HL-60/S4 (cell line): ENCODE data around the gene TAMM41.
"Not testable (repeated sequence)": the region's sequence is repeated elsewhere in the genome, so short reads cannot be mapped to it uniquely, and the experiment has no call there.

Source experiments
- in situ Hi-C: fragments of 300-500 bp; cut with MboI; formaldehyde crosslinking; loops from 2 replicates; pipeline ENCODE4 v1.14.3; 2022; ENCODE audit warnings: low sequenced_read_pairs

The TAMM41 gene

DNA sequence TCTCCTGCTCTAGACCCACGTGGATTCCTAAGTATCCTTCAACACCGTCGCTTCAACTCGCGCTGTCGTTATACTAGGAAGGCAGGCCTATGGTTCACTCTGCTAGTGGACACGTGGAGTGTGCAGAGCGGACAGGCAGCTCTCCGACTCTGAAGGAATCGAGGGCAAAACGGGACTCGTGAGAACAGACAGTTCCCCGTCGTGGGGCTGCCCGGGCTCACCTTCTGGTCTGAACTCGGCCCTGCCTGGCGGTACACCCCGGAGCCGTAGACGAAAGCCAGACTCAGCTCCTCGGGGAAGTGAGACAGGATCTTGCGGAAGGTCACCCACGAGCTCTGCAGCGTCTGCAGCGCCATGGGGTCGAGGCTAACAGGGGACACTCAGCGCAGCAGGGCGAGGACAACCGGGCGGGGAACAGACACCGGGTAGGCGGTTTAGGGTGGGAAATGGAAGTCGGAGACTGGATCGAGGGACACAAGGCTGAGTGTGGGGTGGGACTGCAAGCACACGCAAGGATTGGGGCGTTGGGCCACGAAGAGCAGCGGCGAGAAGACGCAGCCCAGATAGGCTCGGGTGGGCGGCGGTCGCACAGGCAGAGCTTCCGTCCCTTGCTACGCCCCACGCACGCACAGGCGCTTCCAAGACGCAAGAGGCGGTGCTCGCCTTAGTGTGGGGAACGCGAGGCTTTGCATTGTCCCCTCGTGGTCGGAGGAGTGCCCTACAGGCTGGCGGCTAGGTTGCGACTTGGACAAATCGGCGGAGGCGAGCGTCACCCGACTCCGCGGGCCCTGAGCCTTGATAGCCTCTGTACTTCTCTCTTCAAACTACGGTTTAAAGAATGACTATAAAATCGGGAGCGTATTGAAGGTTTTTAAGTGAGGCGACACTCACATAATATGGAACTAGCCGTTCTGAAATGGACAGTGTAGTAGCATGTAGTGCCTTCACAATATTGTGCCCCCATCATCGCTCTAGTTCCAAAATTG lies at the start of gene TAMM41:
TAMM41 (minus strand) TSS at position 605 of the 986 bp plus-strand sequence; CDS start at position 356, 249 bp downstream.
- in situ Hi-C loops = no loop called here

DNA sequence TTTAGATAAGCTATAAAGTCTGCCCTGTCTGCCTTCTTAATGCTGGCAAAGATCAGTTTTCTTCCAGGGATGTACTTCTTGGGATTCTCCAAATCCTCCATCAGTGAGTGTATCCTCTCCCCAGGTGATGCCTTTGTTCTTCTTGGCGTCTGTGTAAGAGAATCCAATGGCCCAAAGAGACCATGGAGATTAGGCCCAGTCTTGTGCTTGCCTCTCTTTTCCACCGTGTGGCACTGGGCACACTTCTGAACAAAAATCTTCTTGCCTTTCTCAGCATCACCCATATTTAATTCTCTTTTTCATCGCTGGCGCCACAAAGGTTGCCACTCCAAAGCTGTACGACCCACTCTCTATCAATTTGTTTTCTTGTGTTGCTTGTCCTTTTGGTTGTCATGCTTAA lies 32.2 kb upstream of the TAMM41 start:
- in situ Hi-C loops = loop anchor here (10.0 kb wide), 1 partner anchor 1834 kb away; no protein-coding TSS in a partner anchor

DNA sequence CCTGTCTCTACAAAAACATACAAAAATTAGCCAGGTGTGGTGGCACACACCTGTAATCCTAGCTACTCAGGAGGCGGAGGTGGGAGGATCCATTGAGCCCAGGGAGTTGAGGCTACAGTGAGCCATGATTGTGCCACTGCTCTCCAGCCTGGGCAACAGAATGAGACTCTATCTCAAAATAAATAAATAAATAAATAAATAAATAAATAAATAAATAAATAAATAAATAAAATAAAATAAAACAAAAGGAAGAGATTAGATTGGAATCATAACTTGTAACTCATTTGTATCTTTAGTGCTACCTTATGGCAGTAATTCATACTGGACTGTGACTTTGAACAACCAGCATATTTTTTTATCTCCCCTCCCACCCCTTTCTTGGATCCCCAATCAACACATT lies 28.0 kb upstream of the TAMM41 start:
- in situ Hi-C loops = loop anchor here (10.0 kb wide), 1 partner anchor 1830 kb away; no protein-coding TSS in a partner anchor

- in situ Hi-C loops = not testable (repeated sequence)
Observed at GRCh38 chr3:11863739-11864138, 17.1 kb upstream of the TAMM41 start.

- in situ Hi-C loops = not testable (repeated sequence)
Observed at GRCh38 chr3:11862584-11862983, 15.9 kb upstream of the TAMM41 start.

GRCh38 chr3:11862145-11862544 lies 15.5 kb upstream of the TAMM41 start:
- in situ Hi-C loops = not testable (repeated sequence)

GRCh38 chr3:11860213-11860612 lies 13.5 kb upstream of the TAMM41 start:
- in situ Hi-C loops = not testable (repeated sequence)

GRCh38 chr3:11853450-11853849 lies 6.8 kb upstream of the TAMM41 start:
- in situ Hi-C loops = no loop called here

GRCh38 chr3:11850003-11850402 lies 3.3 kb upstream of the TAMM41 start:
- in situ Hi-C loops = no loop called here

GRCh38 chr3:11847607-11848006 lies 922 bp upstream of the TAMM41 start:
- in situ Hi-C loops = no loop called here

DNA sequence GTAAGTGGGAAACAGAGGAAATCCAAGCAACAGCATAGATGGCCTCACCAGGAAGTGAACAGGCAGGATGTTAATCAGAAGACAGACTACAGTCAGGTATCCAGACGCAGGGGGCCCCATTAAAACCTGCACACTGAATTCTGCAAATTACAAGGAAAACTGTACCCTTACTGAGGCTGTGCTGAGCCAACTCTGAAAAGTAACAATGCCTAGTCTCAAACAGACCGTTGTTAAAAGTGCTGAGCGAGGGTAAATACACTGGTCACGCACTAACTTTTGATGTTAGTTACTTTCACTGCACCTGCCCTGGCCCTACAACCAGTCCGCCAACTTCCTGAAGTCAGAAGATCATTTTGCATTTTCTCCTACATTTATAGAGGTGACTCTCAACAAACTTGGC lies 1.0 kb downstream of the TAMM41 start:
- in situ Hi-C loops = no loop called here

DNA sequence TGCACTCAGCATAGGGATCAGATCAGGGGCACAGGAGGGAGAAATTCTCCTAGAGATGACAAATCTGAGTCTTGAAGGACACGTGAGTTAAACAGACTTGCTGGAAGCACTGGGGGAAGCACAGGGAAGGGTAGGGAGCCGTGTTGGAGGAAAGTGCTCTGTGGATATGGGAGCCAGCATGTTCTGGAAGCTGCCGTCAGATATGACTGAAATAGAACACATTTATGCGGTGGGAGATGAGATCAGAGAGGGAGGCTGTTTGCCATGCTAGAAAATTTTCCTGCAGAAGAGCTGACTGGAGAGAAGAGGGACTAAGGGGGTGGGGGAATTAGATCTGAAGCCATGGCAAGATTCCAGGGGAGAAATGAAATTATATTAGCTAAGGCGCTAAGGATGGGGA lies 1.8 kb downstream of the TAMM41 start:
- in situ Hi-C loops = no loop called here

- in situ Hi-C loops = no loop called here
Observed at GRCh38 chr3:11835028-11835639, 11.6 kb downstream of the TAMM41 start.

DNA sequence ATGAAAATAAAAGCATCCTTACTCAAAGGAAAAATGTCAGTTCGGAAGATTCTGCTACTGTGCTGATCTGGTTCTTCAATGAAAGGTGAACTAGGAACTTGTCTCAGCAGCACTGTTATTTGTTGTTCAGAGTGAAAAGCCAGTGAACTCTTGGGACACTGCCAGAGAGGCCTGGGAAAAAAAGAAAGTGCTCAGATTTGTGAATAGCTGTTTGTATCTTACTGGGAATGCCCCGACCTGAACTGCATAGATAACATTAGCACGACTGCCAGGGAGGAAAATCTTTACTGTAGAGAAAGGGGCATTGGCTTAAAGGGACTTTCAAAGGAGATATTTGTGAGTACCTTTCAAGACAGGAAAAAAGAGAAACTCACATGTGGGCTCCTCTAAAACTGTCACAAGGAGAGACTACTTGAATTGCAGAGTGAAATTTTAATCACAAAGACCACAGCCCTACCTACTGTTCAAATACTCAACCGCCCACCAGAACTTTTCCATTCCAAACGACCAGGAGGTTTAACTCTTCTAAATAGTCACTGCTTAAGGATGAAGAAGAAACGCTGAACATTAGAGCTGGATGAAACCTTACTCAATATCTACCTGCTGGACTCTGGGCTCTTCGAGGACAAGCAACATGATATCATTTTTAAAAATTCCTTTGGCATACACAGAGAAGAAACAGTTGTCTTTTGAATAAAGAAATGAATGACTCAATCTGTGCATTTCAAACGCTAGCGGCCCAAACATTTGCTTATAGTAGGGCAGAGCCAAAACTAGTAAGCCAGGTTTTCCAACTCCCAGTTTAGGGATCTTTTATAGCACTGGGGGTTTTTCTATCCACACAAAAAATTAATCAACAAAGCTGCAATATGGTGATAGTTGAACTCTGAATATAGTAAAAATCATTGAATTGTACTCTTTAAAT lies 13.4 kb downstream of the TAMM41 start:
- in situ Hi-C loops = no loop called here

DNA sequence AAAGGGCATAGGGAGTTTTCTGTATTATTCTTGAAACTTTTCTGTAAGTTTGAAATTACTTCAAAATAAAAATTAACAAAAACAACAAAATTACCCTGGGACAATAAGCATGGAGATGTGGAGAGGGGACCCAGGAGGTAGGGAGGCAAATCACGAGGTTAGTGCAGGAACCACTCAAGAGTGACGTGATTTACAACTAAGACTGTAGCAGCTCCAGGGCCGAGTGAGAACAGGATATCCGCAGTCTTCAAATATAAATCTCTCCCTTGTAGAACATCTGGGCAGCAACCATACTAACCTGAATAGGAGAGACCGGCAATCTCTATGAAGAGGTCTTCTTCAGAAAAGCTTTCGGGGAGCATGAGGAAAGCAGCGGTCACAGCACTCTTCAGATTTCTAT lies 17.3 kb downstream of the TAMM41 start:
- in situ Hi-C loops = no loop called here

DNA sequence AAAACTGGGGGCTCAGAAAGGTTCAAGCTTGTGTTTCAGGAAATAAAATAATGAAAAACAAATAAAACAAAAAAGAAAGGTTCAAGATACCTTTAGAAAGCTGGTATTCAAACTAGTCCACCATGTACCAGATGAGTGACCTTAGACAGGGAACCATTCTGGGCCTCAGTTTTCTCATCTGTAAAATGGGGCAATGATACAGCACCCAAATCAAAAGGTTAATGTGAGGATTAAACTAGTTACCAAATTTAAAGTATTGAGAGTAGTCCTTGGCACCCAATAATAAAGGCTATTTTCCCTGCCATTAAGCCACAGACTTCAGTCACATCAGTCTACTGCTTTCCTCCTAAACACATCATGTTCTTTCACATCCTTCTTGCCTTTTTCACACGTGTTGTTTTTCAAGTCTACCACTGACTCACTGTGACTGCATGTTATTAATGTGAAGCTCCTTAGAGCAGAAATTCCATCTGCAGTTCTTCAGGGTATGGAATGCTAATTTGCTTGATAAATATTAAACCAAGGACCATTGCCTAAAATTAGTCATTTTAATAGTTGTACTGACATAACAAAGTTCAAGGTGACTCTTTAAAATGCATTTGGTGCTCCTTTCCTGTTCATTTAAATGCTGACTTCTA lies 19.9 kb downstream of the TAMM41 start:
- in situ Hi-C loops = no loop called here

- in situ Hi-C loops = no loop called here
Observed at GRCh38 chr3:11825301-11825700, 21.4 kb downstream of the TAMM41 start.

DNA sequence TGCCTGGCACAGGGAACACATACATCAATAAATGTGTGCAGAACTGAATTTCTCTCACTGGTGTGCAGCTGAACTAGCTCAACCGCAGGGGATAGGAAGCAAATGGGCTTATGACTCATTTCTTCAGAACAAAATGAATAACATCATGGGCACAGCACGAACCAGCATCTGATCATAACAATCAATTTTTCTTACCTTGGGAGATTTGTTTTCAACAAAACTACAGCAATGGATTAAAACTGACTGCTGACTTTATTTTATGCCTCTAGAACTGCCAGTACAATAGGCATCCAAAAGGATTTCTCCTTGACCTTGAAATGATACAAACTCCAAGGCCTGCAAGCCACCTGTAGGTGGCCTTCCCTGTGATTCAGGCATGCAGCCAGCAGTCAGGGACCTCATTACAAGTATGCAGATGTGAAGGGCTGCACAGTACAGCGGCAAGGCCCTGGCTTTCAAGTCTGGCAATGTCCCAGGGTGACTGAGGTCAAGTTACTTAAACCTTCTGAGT lies 26.1 kb downstream of the TAMM41 start:
- in situ Hi-C loops = loop anchor here (25.0 kb wide), 1 partner anchor 433 kb away; no protein-coding TSS in a partner anchor

- in situ Hi-C loops = loop anchor here (25.0 kb wide), 1 partner anchor 432 kb away; no protein-coding TSS in a partner anchor
Observed at GRCh38 chr3:11819146-11819689, 27.5 kb downstream of the TAMM41 start.

DNA sequence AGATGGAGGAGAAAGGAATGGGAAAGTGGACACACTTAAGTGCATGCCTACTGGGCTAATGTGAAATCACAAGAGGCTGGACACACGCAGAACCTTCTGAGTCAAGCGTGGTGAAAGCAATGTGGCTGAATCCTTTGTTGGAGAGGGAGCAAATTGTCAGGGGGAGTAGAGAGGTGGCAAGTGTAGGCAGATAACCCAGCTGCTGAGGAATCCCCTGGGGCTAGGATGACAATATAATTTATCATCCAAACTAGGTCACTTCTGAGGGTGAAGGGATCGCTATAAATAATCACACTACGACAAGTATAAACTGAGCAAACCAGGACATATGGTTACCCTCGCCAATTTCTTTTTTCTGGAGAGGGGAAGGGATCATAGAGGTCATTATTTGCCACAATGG lies 28.7 kb downstream of the TAMM41 start:
- in situ Hi-C loops = loop anchor here (25.0 kb wide), 1 partner anchor 431 kb away; no protein-coding TSS in a partner anchor
